ENCODE results near the gene HEYL.

DNA sequence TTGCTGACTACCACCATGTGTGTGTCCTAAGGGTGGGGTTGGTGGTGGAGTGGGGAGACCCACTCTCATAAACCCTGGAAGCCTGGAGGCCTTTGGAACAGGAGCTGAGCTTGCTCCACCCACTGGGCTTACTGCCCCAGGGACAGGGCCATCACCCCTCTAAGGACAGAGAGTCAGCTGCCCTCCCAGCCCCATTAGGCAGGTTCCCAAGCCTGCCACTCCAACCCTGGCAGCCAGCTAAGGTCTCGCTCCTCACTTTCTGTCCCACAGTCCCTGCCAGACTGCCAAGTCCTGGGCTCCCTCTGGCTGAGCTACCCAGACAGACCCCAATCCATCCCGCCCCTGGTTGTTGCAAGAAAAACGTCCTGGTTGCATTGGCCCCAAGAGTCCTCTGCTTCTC lies 28.7 kb upstream of the HEYL start:
- TF ChIP-seq, protein P1, sequence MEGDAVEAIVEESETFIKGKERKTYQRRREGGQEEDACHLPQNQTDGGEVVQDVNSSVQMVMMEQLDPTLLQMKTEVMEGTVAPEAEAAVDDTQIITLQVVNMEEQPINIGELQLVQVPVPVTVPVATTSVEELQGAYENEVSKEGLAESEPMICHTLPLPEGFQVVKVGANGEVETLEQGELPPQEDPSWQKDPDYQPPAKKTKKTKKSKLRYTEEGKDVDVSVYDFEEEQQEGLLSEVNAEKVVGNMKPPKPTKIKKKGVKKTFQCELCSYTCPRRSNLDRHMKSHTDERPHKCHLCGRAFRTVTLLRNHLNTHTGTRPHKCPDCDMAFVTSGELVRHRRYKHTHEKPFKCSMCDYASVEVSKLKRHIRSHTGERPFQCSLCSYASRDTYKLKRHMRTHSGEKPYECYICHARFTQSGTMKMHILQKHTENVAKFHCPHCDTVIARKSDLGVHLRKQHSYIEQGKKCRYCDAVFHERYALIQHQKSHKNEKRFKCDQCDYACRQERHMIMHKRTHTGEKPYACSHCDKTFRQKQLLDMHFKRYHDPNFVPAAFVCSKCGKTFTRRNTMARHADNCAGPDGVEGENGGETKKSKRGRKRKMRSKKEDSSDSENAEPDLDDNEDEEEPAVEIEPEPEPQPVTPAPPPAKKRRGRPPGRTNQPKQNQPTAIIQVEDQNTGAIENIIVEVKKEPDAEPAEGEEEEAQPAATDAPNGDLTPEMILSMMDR (IDR thresholded peaks at IDR 0.05), result no peak
- TF ChIP-seq POLR2A (IDR thresholded peaks at IDR 0.05), result no peak
